ENCODE data around the gene PIGZ.
A peak's percentile ranks its signal among the peaks of the same experiment; 100 is the strongest.

The PIGZ gene

DNA sequence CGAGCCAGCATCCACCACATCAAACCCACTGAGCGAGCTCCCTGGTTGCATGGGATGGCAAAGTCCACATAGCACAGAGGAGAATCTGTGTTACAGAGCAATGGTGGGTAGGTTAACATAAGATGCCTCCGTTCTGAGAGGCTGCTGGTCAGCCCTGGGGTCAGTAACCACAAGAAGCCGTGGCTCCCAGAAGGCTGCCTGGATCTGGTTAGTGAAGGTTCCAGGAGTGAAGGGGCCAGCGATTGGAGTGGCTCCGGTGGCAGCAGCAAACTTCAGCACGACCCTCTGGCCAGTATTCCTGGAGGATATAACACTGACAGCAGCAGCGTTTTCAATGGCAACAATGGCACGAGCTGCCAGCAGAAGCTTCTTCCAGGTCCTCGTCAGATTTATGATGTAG is 18.4 kb upstream of the PIGZ start:
- DNase-seq (ENCODE audit: low read depth) = no peak
- H3K4me3 ChIP-seq (replicated peaks; ENCODE audit: low read depth, low read length) = no peak overlapping the region
- TF ChIP-seq, protein P1, sequence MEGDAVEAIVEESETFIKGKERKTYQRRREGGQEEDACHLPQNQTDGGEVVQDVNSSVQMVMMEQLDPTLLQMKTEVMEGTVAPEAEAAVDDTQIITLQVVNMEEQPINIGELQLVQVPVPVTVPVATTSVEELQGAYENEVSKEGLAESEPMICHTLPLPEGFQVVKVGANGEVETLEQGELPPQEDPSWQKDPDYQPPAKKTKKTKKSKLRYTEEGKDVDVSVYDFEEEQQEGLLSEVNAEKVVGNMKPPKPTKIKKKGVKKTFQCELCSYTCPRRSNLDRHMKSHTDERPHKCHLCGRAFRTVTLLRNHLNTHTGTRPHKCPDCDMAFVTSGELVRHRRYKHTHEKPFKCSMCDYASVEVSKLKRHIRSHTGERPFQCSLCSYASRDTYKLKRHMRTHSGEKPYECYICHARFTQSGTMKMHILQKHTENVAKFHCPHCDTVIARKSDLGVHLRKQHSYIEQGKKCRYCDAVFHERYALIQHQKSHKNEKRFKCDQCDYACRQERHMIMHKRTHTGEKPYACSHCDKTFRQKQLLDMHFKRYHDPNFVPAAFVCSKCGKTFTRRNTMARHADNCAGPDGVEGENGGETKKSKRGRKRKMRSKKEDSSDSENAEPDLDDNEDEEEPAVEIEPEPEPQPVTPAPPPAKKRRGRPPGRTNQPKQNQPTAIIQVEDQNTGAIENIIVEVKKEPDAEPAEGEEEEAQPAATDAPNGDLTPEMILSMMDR (IDR thresholded peaks at IDR 0.05; ENCODE audit: low read length, missing control alignments) = no peak

DNA sequence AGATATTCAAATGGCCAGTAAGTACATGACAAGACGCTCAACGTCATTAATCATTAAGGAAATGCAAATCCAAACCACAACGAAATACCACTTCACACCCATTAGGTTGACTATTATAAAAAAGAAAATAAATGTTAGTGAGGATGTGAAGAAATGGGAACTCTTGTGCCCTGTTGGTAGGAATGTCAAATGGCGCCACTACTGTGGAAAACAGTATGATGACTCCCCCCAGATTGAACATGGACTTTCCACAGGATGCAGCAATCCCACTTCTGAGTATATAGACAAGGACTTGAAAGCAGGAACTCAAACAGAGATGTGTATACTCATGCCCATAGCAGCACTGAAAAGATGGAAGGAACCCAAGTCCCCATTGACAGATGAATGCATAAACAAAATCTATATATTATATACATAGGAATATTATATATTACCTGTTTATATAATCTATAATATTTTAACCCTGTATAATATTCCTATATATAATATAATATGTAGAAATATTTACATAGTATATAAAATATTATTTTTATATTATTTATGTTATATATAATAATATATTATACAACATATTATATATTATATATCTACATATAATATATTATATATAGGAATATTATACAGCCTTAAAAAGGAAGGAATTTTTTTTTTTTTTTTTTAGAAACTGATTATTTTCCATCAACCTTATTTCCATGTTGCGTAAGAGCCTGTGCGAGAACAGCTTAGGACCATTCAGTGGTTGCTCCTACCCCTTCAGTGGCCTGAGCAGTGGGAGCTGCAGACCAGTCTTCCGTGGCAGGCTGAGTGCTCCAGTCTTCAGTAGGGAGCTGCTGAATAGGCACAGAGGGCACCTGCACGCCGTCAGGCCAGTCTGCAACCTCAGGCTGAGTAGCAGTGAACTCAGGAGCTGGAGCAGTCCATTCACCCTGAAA is 17.6 kb upstream of the PIGZ start:
- TF ChIP-seq, protein P1 (IDR thresholded peaks at IDR 0.05; ENCODE audit: low read length, missing control alignments) = no peak
- peak; percentile 23 for DNase-seq (ENCODE audit: low read depth)

DNA sequence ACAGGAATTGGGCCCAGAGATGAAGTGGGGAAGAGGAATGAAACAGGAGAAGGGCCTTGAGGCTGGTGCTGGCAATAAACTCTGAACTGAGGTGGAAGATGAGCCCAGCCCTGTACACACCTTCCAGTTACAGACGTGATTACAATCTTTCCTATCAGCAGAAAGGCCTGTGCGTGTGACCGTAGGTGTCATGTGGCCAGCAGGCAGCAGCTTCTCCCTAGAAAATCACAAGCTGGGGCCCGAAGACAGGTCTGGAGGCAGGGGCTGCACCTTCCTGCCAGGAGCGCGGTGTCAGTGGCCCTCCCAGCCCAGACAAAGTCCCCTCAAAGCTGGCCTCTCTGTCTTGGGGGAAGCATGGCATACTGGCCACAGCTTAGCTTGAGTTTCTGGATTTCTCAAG is 16.7 kb upstream of the PIGZ start:
- TF ChIP-seq, protein P1 (IDR thresholded peaks at IDR 0.05; ENCODE audit: low read length, missing control alignments) = no peak
- H3K4me3 ChIP-seq (replicated peaks; ENCODE audit: low read depth, low read length) = no peak overlapping the region
- DNase-seq (ENCODE audit: low read depth) = no peak

More for the DNA sequence above, 17.6 kb upstream of the PIGZ start:
- no peak overlapping the region for H3K4me3 ChIP-seq (replicated peaks; ENCODE audit: low read depth, low read length)

DNA sequence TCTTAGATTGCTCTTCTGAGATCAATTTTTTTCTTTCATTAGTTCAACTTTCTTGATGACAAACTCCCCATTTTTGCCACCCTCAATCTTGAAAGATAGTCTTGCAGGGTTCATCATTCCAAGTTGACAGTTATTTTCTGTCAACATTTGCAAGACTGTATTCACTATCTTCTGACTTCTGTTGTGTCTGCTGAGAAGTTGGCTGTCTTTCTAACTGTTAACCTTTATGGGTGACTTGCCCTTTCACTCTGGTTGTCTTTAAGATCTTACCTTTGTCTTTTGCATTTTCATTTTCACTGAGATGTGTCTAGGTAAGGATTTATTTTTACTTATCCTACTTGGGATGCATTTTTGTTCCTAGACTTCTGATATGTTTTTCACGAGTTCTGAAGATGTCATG is 14.6 kb upstream of the PIGZ start:
- TF ChIP-seq, protein P1 (IDR thresholded peaks at IDR 0.05; ENCODE audit: low read length, missing control alignments) = no peak
- no peak for DNase-seq (ENCODE audit: low read depth)

DNA sequence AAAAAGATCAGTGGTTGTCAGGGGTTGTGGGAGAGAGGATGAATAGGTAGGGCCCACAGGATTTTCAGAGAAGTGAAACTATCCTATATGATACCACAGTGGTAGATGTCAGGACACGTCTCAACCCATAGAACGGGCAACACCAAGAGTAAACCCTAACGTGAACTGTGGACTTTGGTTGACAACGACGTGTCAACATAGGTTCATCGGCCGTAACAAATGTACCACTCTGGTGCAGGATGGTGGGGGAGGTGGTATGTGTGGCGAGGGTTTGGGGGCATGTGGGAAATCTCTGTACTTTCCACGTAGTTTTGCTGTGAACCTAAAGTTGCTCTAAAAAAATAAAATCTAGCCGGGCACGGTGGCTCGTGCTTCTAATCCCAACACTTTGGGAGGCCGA is 13.0 kb upstream of the PIGZ start:
- no peak for DNase-seq (ENCODE audit: low read depth)

More for the DNA sequence above, 14.6 kb upstream of the PIGZ start:
- H3K4me3 ChIP-seq (replicated peaks; ENCODE audit: low read depth, low read length) = no peak overlapping the region

DNA sequence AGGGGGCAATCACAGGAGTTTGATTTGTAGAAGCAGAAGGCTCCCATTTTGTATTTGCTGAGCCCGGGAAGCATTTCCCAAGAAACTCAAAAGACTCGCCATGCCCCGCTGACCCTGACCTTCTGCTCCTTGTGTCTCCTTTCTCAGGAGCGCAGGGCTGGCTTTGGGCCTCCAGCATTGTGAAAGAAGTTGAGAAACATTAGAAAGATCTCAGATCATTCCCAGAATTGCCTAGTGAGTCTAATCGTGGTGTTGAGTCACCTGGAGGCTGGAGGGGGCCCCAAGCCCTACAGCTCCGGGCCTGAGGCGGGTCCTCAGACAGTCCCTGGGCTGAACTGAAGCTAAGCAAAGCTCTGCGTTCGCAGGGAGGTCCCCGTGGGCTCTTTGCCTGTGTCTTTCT is 10.9 kb upstream of the PIGZ start:
- TF ChIP-seq, protein P1 (IDR thresholded peaks at IDR 0.05; ENCODE audit: low read length, missing control alignments) = no peak
- DNase-seq (ENCODE audit: low read depth) = peak; percentile 91
- no peak overlapping the region for H3K4me3 ChIP-seq (replicated peaks; ENCODE audit: low read depth, low read length)

More for the DNA sequence above, 13.0 kb upstream of the PIGZ start:
- H3K4me3 ChIP-seq (replicated peaks; ENCODE audit: low read depth, low read length) = no peak overlapping the region
- TF ChIP-seq, protein P1 (IDR thresholded peaks at IDR 0.05; ENCODE audit: low read length, missing control alignments) = no peak
